Activated CD8-positive, alpha-beta T cell treated with anti-CD3 and anti-CD28 coated beads for 36 hours (primary cell): ENCODE results near the gene VRK1. TPM values are rescaled to one million over a fixed set of nuclear protein-coding genes. Genes with fewer than 3 reads are reported as not detected.

Experiments
- ATAC-seq: fragments of 200-7000 bp; cut with Tn5 transposase; one replicate; pipeline ENCODE4 v1.10.0; 2021; ENCODE audit warnings: mild to moderate bottlenecking, moderate library complexity
- CTCF ChIA-PET: fragments of 350-600 bp; sonication (Branson Sonifier 250); formaldehyde crosslinking; loops from one replicate; lab custom pipeline; 2021; ENCODE audit warnings: antibody characterized with exemption; lab: Charles Lee
- POLR2A ChIA-PET: fragments of 350-600 bp; sonication (Branson Sonifier 250); formaldehyde crosslinking; loops from one replicate; lab custom pipeline; 2021; ENCODE audit warnings: antibody characterized with exemption; lab: Charles Lee
- DNase-seq: peaks from one replicate; pipeline ENCODE4 v3.0.0-alpha.2; 2020
- H3K27ac Mint-ChIP-seq: one replicate; pipeline ENCODE4 v1.8.0; 2021; ENCODE audit warnings: mild to moderate bottlenecking, mixed read lengths
- H3K27me3 Mint-ChIP-seq: one replicate; pipeline ENCODE4 v1.8.0; 2021; ENCODE audit warnings: mixed read lengths
- H3K36me3 Mint-ChIP-seq: one replicate; pipeline ENCODE4 v1.8.0; 2021; ENCODE audit warnings: low read depth, mixed read lengths
- H3K4me1 Mint-ChIP-seq: one replicate; pipeline ENCODE4 v1.8.0; 2021; ENCODE audit warnings: low read depth, mixed read lengths
- H3K4me3 Mint-ChIP-seq: one replicate; pipeline ENCODE4 v1.8.0; 2021; ENCODE audit warnings: mild to moderate bottlenecking, moderate library complexity, mixed read lengths
- H3K9me3 Mint-ChIP-seq: one replicate; pipeline ENCODE4 v1.8.0; 2021; ENCODE audit warnings: mixed read lengths
- intact Hi-C: fragments of 100-400 bp; cut with micrococcal nuclease; formaldehyde crosslinking; loops from one replicate; pipeline ENCODE4 v1.10.0; 2022
- total RNA-seq, 2 experiments: library from RNA; stranded (reverse); gene quantifications; one replicate each; pipeline ENCODE4 v1.2.3, GENCODE V29; 2021
- TF ChIP-seq, protein P1 (sequence below): fragments of 200-600 bp; IDR thresholded peaks from one replicate; pipeline ENCODE4 v1.8.0; 2022; ENCODE audit warnings: antibody characterized with exemption, mild to moderate bottlenecking

VRK1 gene
- total RNA-seq, 2 experiments from 2014 or later = 80.8 to 82.4 TPM

DNA sequence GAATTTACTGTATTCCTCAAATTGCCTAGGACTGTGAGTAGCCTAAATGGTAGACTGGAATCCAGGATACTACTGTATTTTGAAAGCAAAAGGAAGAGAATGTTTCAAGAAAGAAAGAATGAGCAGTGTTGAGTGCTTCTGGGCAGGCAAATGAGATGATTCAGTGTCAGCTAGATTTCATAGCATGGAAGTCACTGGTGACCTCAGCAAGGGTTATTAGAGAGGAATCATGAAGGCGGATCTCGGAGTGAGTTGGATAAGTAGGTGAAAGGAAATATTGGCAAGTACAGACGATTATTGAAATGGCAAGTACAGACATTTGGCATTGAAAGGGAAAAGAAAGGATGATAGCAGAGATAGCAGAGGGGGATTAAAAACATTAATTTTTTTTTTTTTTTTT is 27.1 kb downstream of the VRK1 start:
- no peak for DNase-seq
- Mint-ChIP-seq H3K27ac (no peak overlapping the region), H3K9me3 (peaks cover 6% of the 10 kb centered on the region), H3K36me3 (peaks cover 42% of the 10 kb centered on the region), H3K4me3 (no peak overlapping the region), H3K4me1 (peaks cover 32% of the 10 kb centered on the region), H3K27me3 (no peaks in the 10 kb centered on the region)
- TF ChIP-seq, protein P1, sequence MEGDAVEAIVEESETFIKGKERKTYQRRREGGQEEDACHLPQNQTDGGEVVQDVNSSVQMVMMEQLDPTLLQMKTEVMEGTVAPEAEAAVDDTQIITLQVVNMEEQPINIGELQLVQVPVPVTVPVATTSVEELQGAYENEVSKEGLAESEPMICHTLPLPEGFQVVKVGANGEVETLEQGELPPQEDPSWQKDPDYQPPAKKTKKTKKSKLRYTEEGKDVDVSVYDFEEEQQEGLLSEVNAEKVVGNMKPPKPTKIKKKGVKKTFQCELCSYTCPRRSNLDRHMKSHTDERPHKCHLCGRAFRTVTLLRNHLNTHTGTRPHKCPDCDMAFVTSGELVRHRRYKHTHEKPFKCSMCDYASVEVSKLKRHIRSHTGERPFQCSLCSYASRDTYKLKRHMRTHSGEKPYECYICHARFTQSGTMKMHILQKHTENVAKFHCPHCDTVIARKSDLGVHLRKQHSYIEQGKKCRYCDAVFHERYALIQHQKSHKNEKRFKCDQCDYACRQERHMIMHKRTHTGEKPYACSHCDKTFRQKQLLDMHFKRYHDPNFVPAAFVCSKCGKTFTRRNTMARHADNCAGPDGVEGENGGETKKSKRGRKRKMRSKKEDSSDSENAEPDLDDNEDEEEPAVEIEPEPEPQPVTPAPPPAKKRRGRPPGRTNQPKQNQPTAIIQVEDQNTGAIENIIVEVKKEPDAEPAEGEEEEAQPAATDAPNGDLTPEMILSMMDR = no peak
- ChIA-PET CTCF (interaction anchor here (1.7 kb wide), 1 partner anchor 28 kb away, joined by 6 read pairs; no protein-coding TSS in a partner anchor), POLR2A (interaction anchor here (2.1 kb wide), 1 partner anchor 27 kb away, joined by 8 read pairs; the partner anchor contains the start of gene VRK1)
- intact Hi-C loops = no loop called here
- no peak for ATAC-seq

DNA sequence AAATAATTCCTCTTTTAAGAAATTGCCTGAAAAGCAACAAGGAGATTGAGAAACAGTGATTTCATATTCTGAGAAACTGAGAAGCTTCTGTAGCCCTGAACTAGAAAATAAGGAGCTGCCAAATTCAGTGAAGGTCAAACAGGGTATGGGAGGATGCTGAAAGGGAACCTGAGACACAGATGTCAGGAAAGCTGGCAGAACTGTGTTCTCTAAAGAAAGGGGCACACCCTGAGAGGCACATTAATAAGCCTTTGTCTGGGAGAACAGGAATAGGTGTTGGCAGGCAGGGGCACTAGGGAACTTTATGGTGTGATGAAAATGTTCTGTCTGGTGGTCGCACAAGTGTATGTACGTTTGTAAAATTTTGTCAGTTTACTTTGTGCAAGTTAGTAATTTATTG is 29.6 kb downstream of the VRK1 start:
- TF ChIP-seq, protein P1 = no peak
- Mint-ChIP-seq H3K27ac (no peak overlapping the region), H3K4me1 (peaks cover 30% of the 10 kb centered on the region), H3K27me3 (no peaks in the 10 kb centered on the region), H3K4me3 (no peak overlapping the region), H3K36me3 (peaks cover 47% of the 10 kb centered on the region), H3K9me3 (peaks cover 15% of the 10 kb centered on the region)
- CTCF ChIA-PET = no interaction called here
- ATAC-seq = no peak
- POLR2A ChIA-PET = no interaction called here
- DNase-seq = no peak
- intact Hi-C loops = no loop called here

DNA sequence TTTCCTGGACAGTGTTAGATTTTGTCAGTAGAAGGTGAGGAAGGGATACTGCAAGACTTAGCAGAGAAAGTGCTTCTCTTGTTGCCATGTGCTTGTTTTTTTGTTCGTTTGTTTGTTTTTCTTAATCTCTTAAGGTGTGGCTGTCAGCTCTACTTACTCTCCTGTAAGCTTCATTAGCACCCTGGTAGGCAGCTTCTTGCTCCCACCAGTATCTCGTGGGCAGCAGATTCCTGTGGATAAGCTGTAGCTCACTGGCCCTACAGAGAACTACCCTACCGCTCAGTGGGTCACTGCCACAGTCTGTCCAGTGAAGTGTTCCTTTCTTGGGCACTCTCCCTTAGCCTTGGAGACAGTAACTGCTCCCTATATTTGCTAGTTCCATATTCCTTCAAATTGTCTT is 30.1 kb downstream of the VRK1 start:
- Mint-ChIP-seq H3K27ac (no peak overlapping the region), H3K4me1 (peaks cover 30% of the 10 kb centered on the region), H3K36me3 (peaks cover 47% of the 10 kb centered on the region), H3K4me3 (no peak overlapping the region), H3K9me3 (peaks cover 15% of the 10 kb centered on the region), H3K27me3 (no peaks in the 10 kb centered on the region)
- TF ChIP-seq, protein P1 = no peak
- DNase-seq (no peak), ATAC-seq (no peak)
- intact Hi-C loops = no loop called here
- POLR2A ChIA-PET = no interaction called here
- CTCF ChIA-PET = no interaction called here

DNA sequence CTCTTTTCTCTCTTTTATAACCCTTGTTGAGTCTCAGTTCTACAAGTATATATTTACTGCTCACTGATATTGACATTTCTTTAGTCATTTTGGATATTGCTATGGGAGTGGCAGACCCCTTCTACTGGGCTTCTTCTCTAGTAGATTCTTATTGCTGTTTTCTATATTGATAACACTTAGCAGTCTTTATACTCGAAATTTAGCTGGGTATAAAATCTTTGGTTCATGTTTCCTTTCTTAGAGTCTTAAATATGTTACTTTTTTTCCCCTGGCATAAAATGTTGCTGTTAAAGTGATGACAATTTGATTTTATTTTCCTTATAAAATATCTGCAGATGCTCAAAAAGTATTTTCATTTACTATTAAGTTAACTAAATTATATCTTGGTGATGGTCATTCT is 32.6 kb downstream of the VRK1 start:
- POLR2A ChIA-PET = interaction anchor here (0.7 kb wide), 1 partner anchor 14 kb away, joined by 3 read pairs; no protein-coding TSS in a partner anchor
- Mint-ChIP-seq H3K4me3 (no peak overlapping the region), H3K4me1 (peaks cover 25% of the 10 kb centered on the region), H3K9me3 (peaks cover 15% of the 10 kb centered on the region), H3K27me3 (no peaks in the 10 kb centered on the region), H3K36me3 (peaks cover 43% of the 10 kb centered on the region), H3K27ac (no peak overlapping the region)
- intact Hi-C loops = no loop called here
- CTCF ChIA-PET = no interaction called here
- TF ChIP-seq, protein P1 = no peak
- no peak for ATAC-seq
- DNase-seq = no peak

DNA sequence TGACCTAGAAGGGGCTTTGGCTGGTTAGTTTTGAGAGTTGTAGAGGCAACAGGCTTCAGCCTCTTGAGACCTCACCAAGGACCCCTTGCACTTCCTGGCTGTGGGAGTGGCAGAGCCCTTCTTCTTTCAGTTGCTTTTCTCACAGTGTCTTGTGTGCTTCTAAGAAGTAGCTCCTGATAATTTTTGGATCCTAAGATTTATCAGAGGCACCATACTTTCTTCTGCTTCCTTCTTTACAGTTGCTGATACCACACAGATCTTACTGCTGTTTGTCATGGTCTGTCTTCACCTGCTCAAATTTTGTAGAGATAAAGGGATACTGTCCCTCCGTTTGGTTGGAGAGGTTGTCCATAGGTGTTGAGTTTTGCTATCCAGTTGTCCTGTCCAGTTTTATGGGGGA is 33.8 kb downstream of the VRK1 start:
- POLR2A ChIA-PET = no interaction called here
- no peak overlapping the region for H3K27ac Mint-ChIP-seq
- intact Hi-C loops = no loop called here
- peaks cover 50% of the 10 kb centered on the region for H3K36me3 Mint-ChIP-seq
- H3K4me3 Mint-ChIP-seq = no peak overlapping the region
- TF ChIP-seq, protein P1 = no peak
- peaks cover 14% of the 10 kb centered on the region for H3K4me1 Mint-ChIP-seq
- no peaks in the 10 kb centered on the region for H3K27me3 Mint-ChIP-seq
- DNase-seq (no peak), ATAC-seq (no peak)
- peaks cover 15% of the 10 kb centered on the region for H3K9me3 Mint-ChIP-seq
- CTCF ChIA-PET = no interaction called here
